GM18508 (cell line): ENCODE data around the gene MICAL3.
"Not testable (repeated sequence)": the region's sequence is repeated elsewhere in the genome, so short reads cannot be mapped to it uniquely, and the experiment has no call there.

Source experiments
- ATAC-seq: cut with Tn5 transposase; IDR thresholded peaks from one replicate; pipeline ENCODE4 v1.9.1; 2021; ENCODE audit warnings: moderate number of reproducible peaks; ENCODE audit not compliant: insufficient read depth, unreplicated experiment

MICAL3 gene

GRCh38 chr22:18001894-18002315 lies 22.5 kb downstream of the MICAL3 start:
- ATAC-seq, result not testable (repeated sequence)

GRCh38 chr22:18001040-18001893 lies 23.1 kb downstream of the MICAL3 start:
- ATAC-seq, result no peak

DNA sequence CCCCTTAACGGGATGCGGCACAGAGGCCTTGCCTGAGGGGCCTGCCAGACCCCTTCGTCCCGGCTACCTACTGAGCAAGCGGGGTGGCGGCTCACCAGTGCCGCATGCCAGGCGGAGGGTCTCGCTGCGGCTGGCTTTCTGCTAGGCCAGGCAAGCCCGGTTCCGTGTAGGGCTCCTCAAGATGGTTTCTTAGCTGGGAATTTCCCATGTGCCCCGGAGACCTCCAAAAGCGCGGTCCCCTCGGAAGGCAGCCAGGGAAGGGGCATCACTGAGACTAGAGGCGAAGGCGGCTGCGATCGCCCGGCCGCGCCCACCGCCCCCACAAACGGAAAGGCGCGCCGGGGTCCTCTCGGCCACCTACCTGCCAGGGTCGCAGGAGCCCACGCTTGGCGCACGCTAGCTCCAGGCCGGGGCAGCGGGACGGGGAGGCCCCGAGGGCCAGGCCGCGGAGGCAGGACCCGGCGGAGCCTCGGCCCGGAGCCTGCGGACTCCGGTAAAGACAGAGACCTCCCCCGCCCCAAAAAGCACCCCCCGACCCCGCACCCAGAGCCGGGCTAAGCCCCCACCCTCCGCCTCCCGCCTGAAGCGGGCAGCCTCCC lies 23.8 kb downstream of the MICAL3 start:
- ATAC-seq, result no peak

DNA sequence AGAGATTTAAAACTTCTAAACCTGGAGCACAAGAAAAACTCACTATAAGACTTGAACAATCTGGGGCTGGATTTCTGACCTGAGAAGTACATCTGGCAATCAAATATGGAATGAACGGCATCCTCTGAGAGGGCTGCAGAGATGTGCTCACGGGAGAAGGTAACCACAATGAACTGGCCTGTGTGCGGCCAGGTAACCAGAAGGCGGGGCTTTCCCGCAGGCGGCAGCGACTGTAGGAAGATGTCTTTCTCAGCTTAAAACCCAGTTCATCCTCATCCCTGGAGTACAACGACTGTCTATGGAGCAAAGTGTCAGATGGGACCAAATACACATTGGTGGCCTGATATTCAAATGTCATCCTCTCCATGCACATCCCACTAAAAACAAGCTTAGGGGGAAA lies 24.5 kb downstream of the MICAL3 start:
- no peak for ATAC-seq

- no peak for ATAC-seq
Measured at GRCh38 chr22:17998913-17999312, 25.4 kb downstream of the MICAL3 start.

- no peak for ATAC-seq
Measured at GRCh38 chr22:17997456-17997855, 26.9 kb downstream of the MICAL3 start.

GRCh38 chr22:17995256-17995655 lies 29.1 kb downstream of the MICAL3 start:
- not testable (repeated sequence) for ATAC-seq

- no peak for ATAC-seq
Measured at GRCh38 chr22:17994424-17995108, 29.8 kb downstream of the MICAL3 start.

DNA sequence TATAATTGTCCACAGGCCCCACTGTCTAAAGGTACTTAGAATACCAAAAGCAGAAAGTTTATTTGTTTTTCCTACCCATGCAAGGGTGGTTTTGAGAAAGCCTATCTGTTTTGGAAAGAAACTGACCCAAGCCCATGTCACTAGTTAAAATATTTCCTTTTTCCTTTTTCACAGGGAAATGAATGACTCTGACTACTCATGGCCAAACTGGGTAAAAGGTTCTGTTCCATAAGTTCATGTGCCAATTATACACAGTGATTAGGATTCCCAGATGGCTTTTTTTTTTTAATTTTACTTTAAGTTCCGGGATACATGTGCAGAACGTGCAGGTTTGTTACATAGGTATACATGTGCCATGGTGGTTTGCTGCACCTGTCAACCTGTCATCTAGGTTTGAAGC lies 31.4 kb downstream of the MICAL3 start:
- not testable (repeated sequence) for ATAC-seq

- not testable (repeated sequence) for ATAC-seq
Measured at GRCh38 chr22:17991992-17992391, 32.4 kb downstream of the MICAL3 start.

- ATAC-seq, result no peak
Measured at GRCh38 chr22:17990942-17991341, 33.4 kb downstream of the MICAL3 start.

GRCh38 chr22:17990147-17990546 lies 34.2 kb downstream of the MICAL3 start:
- no peak for ATAC-seq

DNA sequence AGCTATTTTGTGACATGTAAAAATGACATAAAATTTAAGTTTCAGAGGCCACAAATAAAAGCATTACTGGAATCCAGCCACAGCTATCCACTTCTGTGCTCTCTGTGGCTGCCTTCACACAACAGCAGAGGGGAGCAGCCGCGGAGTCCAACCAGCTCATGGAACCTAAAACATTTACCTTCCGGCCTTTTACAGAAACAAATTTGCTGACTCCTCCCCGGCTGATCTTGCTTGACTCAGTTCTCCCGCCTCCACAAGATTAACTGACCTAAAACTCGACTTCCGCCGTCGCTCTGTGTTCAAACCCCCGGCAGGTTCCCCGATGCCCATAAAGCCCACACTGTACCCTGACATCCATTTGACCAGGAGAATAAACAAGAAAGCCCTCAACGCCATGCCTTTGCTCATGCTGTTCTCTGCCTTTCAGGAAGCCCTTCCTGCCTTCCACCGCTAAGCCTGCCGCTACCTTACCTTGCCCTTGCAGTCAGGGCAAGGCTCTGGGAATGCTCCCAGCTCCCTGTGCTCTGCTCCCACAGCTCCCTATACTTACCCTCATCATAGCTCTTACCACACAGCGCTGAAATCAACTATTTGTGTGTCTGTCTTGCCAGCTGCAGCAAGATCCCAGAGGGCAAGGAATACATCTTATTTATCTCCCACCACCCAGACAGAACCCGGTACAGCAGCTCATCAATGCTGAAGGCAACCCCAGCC lies 35.4 kb downstream of the MICAL3 start:
- no peak for ATAC-seq

GRCh38 chr22:17985606-17986005 lies 38.8 kb downstream of the MICAL3 start:
- ATAC-seq, result no peak

GRCh38 chr22:17985071-17985470 lies 39.3 kb downstream of the MICAL3 start:
- not testable (repeated sequence) for ATAC-seq

DNA sequence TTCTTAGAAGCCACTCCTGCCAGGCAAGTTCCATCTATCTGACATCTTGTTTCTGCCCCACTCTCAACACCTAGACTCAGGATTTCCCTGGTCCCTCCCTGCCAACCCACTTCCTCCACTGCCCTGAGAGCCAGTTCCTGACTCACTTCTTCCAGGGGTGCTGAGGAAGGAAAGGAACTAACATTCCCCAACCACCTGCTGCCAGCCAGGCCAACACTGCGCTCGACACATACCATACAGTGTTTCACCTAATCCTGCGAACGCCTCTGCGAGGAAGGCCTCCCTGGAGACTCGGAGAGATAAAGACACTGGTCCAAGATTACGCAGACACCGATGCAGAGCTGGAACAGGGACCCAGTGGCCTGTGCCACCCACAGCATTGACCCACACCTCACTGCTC lies 40.2 kb downstream of the MICAL3 start:
- no peak for ATAC-seq

- no peak for ATAC-seq
Measured at GRCh38 chr22:17982572-17983141, 41.7 kb downstream of the MICAL3 start.

GRCh38 chr22:17981497-17981896 lies 42.9 kb downstream of the MICAL3 start:
- ATAC-seq, result no peak

GRCh38 chr22:17980638-17981051 lies 43.7 kb downstream of the MICAL3 start:
- no peak for ATAC-seq

GRCh38 chr22:17980015-17980590 lies 44.3 kb downstream of the MICAL3 start:
- ATAC-seq, result no peak
